Measurements from ENCODE around the gene SHISA4.
A peak's percentile ranks its signal among the peaks of the same experiment; 100 is the strongest.

DNA sequence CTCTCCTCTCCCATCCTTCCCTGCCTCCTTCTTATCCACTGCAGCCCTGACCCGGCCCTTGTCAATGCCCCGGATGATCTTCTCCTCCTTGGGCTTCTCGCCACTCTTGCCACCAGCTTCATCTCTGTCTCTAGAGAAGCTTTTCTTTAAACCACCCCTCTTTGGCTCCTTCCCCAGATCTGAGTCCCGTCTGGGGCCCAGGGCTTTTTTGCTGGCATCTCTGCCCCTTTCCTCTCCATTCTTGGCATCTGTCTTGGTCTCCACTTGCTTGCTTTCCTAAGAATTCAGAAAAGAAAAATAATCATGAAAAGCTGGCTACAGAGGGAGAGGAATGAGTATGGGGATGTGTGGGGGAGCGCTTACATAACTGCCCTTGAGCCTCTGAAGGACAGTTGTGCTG, 11.8 kb downstream of the SHISA4 start:
- TF ChIP-seq POLR2A (IDR thresholded peaks at IDR 0.05) (no peak), POLR2AphosphoS5 (IDR thresholded peaks at IDR 0.05) (peak; percentile 30), EP300 (IDR thresholded peaks at IDR 0.05) (no peak)
- TF ChIP-seq, protein P1, sequence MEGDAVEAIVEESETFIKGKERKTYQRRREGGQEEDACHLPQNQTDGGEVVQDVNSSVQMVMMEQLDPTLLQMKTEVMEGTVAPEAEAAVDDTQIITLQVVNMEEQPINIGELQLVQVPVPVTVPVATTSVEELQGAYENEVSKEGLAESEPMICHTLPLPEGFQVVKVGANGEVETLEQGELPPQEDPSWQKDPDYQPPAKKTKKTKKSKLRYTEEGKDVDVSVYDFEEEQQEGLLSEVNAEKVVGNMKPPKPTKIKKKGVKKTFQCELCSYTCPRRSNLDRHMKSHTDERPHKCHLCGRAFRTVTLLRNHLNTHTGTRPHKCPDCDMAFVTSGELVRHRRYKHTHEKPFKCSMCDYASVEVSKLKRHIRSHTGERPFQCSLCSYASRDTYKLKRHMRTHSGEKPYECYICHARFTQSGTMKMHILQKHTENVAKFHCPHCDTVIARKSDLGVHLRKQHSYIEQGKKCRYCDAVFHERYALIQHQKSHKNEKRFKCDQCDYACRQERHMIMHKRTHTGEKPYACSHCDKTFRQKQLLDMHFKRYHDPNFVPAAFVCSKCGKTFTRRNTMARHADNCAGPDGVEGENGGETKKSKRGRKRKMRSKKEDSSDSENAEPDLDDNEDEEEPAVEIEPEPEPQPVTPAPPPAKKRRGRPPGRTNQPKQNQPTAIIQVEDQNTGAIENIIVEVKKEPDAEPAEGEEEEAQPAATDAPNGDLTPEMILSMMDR (IDR thresholded peaks at IDR 0.05), result no peak

Data from gastroesophageal sphincter (tissue), 3 donors.